ENCODE results near the gene AP3D1. TPM values are rescaled to one million over a fixed set of nuclear protein-coding genes. Genes with fewer than 3 reads are reported as not detected.
"Not testable (repeated sequence)": the region's sequence is repeated elsewhere in the genome, so short reads cannot be mapped to it uniquely, and the experiment has no call there.

Gene AP3D1
- total and polyA plus RNA-seq, 7 donors, result 43.1 to 127 (median 55.7) TPM

DNA sequence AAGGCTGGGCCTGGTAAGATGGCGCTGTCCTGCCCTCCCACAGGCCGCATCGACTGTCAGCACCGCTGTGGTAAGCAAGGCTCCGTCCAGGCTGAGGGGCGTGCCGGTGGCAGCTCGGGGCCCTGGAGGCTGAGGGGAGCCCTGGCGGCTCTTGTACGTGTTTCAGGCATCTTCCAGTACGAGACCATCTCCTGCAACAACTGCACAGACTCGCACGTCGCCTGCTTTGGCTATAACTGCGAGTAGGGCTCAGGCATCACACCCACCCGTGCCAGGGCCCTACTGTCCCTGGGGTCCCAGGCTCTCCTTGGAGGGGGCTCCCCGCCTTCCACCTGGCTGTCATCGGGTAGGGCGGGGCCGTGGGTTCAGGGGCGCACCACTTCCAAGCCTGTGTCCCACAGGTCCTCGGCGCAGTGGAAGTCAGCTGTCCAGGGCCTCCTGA lies 53.5 kb downstream of the AP3D1 start:
- no peak for DNase-seq
- intact Hi-C loops (cut with DNase I), result loop anchor here (5.0 kb wide), 2 partner anchors 54 to 236 kb away; partner anchors contain the start of genes AP3D1 and KLF16
- Histone ChIP-seq H3K36me3 (peaks cover 16 to 34% (median 27%) of the 10 kb centered on the region in 4 donors), H3K27ac (peak overlapping the region in 1 of 4 donors; percentile 5), H3K27me3 (no peaks in the 10 kb centered on the region), H3K4me1 (peaks cover 0 to 40% (median 32%) of the 10 kb centered on the region in 4 donors), H3K9me3 (no peaks in the 10 kb centered on the region), H3K4me3 (no peak overlapping the region)
- TF ChIP-seq, protein P1, sequence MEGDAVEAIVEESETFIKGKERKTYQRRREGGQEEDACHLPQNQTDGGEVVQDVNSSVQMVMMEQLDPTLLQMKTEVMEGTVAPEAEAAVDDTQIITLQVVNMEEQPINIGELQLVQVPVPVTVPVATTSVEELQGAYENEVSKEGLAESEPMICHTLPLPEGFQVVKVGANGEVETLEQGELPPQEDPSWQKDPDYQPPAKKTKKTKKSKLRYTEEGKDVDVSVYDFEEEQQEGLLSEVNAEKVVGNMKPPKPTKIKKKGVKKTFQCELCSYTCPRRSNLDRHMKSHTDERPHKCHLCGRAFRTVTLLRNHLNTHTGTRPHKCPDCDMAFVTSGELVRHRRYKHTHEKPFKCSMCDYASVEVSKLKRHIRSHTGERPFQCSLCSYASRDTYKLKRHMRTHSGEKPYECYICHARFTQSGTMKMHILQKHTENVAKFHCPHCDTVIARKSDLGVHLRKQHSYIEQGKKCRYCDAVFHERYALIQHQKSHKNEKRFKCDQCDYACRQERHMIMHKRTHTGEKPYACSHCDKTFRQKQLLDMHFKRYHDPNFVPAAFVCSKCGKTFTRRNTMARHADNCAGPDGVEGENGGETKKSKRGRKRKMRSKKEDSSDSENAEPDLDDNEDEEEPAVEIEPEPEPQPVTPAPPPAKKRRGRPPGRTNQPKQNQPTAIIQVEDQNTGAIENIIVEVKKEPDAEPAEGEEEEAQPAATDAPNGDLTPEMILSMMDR (IDR thresholded peaks at IDR 0.05), result no peak
- TF ChIP-seq POLR2AphosphoS5 (IDR thresholded peaks at IDR 0.05) (no peak), EP300 (IDR thresholded peaks at IDR 0.05) (no peak), POLR2A (IDR thresholded peaks at IDR 0.05) (no peak)
- 73 to 87% methylated on average over 23 of the region's 23 CpGs for whole genome bisulfite sequencing, 2 donors

DNA sequence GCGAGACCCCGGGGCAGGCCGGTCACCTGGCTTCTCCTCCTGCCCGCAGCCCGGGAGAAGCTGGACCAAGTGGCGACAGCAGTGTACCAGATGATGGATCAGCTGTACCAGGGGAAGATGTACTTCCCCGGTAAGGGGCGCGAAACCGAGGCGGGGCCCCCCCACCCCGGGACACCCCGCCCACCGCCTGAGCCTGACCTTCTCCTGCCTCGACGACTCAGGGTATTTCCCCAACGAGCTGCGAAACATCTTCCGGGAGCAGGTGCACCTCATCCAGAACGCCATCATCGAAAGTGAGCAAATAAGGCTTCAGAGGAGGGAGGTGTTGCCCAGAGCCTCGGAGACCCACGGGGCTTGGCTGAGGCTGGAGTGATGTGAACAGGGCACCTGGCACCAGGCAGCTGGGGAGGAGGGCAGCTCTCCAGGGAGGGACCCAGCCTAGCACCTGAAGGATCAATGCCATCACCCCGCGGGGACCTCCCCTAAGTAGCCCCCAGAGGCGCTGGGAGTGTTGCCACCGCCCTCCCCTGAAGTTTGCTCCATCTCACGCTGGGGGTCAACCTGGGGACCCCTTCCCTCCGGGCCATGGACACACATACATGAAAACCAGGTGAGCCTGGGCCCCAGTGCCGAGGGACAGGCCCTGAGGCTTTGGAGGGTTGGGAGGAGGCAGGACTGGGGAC lies 54.0 kb downstream of the AP3D1 start:
- intact Hi-C loops (cut with DNase I), result loop anchor here (5.0 kb wide), 2 partner anchors 55 to 235 kb away; partner anchors contain the start of genes AP3D1 and KLF16
- 12 to 21% methylated on average over 30 of the region's 30 CpGs for WGBS, 2 donors
- TF ChIP-seq EP300 (IDR thresholded peaks at IDR 0.05) (no peak), POLR2AphosphoS5 (IDR thresholded peaks at IDR 0.05) (no peak), POLR2A (IDR thresholded peaks at IDR 0.05) (no peak)
- TF ChIP-seq, protein P1 (IDR thresholded peaks at IDR 0.05), result no peak
- Histone ChIP-seq H3K4me3 (peak overlapping the region; percentile 27 to 87 (median 47)), H3K36me3 (peaks cover 16 to 34% (median 27%) of the 10 kb centered on the region in 4 donors), H3K27ac (peak overlapping the region; percentile 73 to 81 (median 76)), H3K4me1 (peaks cover 0 to 45% (median 38%) of the 10 kb centered on the region in 4 donors), H3K27me3 (no peaks in the 10 kb centered on the region), H3K9me3 (no peaks in the 10 kb centered on the region)
- peak; percentile 80 for DNase-seq

DNA sequence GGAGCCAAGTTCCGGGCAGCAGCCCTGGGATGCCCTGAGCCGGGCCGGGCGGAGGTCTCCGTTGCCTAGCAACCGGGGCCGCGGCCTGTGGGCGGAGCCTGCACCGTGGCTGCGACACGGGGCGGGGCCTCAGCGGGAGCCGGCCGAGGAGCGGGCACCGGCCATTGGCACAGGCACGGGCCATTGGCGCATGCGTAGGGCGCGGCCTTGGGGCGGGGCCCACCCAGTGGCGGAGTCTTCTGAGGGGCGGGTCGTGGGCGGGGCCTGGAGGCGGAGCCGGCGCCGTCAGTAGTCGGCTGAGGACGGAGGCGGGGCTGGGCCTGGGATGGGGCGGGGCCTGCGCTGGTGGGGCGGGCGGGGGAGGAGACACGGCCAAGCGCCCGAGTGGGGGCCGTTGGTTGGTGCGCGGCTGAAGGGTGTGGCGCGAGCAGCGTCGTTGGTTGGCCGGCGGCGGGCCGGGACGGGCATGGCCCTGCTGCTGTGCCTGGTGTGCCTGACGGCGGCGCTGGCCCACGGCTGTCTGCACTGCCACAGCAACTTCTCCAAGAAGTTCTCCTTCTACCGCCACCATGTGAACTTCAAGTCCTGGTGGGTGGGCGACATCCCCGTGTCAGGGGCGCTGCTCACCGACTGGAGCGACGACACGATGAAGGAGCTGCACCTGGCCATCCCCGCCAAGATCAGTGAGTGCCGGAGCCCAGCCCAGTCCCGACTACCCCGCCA lies 54.7 kb downstream of the AP3D1 start, which contains the start of gene IZUMO4:
Gene IZUMO4, plus strand, starts transcription at position 436 of the 723 bp plus-strand sequence. Its CDS starts 31 bp downstream, at position 467.
- Histone ChIP-seq H3K9me3 (no peaks in the 10 kb centered on the region), H3K27me3 (no peaks in the 10 kb centered on the region), H3K36me3 (peaks cover 11 to 27% (median 22%) of the 10 kb centered on the region in 4 donors), H3K4me3 (peak within 1 kb of the TSS; percentile 63 to 87 (median 74)), H3K4me1 (peaks cover 0 to 52% (median 45%) of the 10 kb centered on the region in 4 donors), H3K27ac (peak within 1 kb of the TSS; percentile 88 to 99 (median 93))
- intact Hi-C loops (cut with DNase I), result loop anchor here (5.0 kb wide), 2 partner anchors 56 to 234 kb away; partner anchors contain the start of genes AP3D1 and KLF16
- WGBS, 2 donors, result 0% methylated on average over 70 of the region's 70 CpGs
- peak; percentile 99 for DNase-seq
- no peak for TF ChIP-seq POLR2A (IDR thresholded peaks at IDR 0.05)
- TF ChIP-seq EP300 (IDR thresholded peaks at IDR 0.05), result no peak
- peak; percentile 13 to 71 (median 64) for TF ChIP-seq POLR2AphosphoS5 (IDR thresholded peaks at IDR 0.05)
- TF ChIP-seq, protein P1 (IDR thresholded peaks at IDR 0.05), result peak in 3 of 4 experiments; percentile 30 to 38 (median 34)

DNA sequence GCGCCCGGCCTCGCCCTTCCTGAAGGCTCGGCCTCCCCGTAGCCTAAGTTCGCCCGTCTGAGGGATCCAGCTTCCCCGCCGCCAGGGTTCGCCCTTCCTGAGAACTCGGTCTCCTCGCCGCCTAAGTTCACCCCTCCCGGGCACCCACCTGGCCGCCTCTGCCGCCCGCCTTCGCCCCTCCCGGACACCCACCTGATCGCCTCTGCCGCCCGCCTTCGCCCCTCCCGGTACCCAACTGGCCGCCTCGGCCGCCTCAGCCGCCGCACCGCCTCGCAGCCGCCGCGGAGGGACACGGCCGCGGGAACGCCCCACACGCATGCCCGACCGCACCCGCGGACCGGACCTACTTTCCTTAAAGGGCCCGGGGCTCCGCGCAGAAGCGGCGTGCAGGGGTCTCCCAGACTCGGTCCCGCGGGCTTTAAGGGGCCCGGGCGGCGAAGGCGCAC lies 55.3 kb downstream of the AP3D1 start, which contains the start of gene MOB3A:
Gene MOB3A, minus strand, starts transcription at position 293 of the 446 bp plus-strand sequence. CDS start 17,766 bp downstream, outside the sequence.
- H3K4me1 ChIP-seq, result peaks cover 0 to 58% (median 51%) of the 10 kb centered on the region in 4 donors
- peak; percentile 96 for DNase-seq
- peak; percentile 82 to 89 for TF ChIP-seq POLR2A (IDR thresholded peaks at IDR 0.05)
- TF ChIP-seq POLR2AphosphoS5 (IDR thresholded peaks at IDR 0.05), result peak; percentile 79 to 96 (median 92)
- peak in 2 of 4 donors; percentile 6 for TF ChIP-seq EP300 (IDR thresholded peaks at IDR 0.05)
- TF ChIP-seq, protein P1 (IDR thresholded peaks at IDR 0.05), result peak; percentile 39 to 60 (median 41)

DNA sequence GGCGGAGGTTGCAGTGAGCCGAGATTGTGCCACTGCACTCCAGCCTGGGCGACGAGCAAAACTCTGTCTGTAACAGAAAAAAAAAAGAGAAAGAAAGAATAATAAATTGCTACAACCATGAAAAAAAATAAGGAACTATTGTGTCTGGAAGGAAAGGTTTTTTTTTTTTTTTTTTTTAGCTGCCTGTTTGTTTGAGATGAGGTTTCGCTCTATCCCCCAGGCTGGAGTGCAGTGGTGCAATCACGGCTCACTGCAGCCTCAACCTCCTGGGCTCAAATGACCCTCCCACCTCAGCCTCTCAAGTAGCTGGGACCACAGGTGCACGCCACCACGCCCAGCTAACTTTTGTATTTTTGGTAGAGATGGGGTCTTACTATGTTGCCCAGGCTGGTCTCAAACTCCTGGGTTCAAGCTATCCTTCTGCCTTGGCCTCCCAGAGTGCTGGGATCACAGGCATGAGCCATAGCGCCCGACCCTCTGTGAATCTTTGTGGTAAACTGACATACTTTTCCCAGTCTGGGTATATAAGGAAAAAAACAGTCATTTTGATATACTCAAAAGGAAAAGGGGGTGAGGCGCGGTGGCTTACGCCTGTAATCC lies 59.3 kb downstream of the AP3D1 start:
- H3K4me3 ChIP-seq, DNase-seq, H3K36me3 ChIP-seq, H3K27me3 ChIP-seq, H3K9me3 ChIP-seq: not testable (repeated sequence)
- Histone ChIP-seq H3K27ac (peak overlapping the region; percentile 88 to 99 (median 93)), H3K4me1 (peaks cover 0 to 88% (median 77%) of the 10 kb centered on the region in 4 donors)
- WGBS, 2 donors, result 89 to 96% methylated on average over 13 of the region's 13 CpGs
- intact Hi-C loops (cut with DNase I), result loop anchor here (5.0 kb wide), 1 partner anchor 75 kb away; the partner anchor contains the start of gene BTBD2

More for the DNA sequence above, 55.3 kb downstream of the AP3D1 start, which contains the start of gene MOB3A:
- Histone ChIP-seq H3K27ac (peak within 1 kb of the TSS; percentile 88 to 99 (median 93)), H3K9me3 (no peaks in the 10 kb centered on the region), H3K4me3 (peak within 1 kb of the TSS; percentile 63 to 87 (median 74)), H3K27me3 (no peaks in the 10 kb centered on the region), H3K36me3 (peaks cover 5 to 22% (median 17%) of the 10 kb centered on the region in 4 donors)
- 1% methylated on average over 56 of the region's 56 CpGs for WGBS, 2 donors
- intact Hi-C loops (cut with DNase I), result loop anchor here (5.0 kb wide), 2 partner anchors 56 to 234 kb away; partner anchors contain the start of genes AP3D1 and KLF16
